ENCODE measurements around the gene CCR5AS.
"Not testable (repeated sequence)": the region's sequence is repeated elsewhere in the genome, so short reads cannot be mapped to it uniquely, and the experiment has no call there.

Gene CCR5AS

DNA sequence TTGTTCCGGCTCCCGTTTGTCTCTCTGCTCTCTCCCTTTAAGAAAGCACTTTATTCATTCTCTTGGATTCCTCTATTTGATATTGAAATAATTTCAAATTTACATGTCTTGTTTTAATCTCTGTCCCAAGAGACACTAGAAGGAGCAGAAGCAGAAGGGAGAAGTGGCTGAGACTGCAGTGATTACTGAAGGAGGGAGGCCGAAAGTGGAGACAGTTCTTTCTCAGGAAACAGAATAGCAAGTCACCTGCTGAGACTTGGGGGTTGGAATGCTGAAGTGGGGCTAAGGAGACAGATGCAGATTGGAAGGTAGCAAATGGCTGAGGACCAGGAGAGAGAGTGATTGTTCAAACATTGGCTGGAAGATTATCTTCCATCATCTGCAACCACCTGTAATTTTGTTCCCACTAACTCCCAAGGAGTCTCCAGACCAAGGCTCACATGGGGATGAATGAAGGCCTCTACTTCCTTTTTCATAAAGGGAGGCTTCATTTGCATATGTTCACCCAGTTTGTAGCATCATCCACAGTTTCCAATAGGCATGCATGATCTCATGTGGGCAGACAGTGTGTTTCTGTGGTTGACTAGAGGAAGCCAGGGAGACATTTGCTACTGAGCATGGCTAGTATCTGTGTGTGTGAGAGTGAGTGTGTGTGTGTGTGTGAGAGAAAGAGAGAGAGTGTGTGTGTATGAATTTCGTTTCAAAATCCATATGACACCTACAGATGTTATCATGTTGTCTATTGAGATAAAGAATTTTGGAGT is 33.8 kb upstream of the CCR5AS start:
- no peaks in the 10 kb centered on the region for H3K27me3 ChIP-seq (replicated peaks in 1 of 7)
- TF ChIP-seq, protein P1, sequence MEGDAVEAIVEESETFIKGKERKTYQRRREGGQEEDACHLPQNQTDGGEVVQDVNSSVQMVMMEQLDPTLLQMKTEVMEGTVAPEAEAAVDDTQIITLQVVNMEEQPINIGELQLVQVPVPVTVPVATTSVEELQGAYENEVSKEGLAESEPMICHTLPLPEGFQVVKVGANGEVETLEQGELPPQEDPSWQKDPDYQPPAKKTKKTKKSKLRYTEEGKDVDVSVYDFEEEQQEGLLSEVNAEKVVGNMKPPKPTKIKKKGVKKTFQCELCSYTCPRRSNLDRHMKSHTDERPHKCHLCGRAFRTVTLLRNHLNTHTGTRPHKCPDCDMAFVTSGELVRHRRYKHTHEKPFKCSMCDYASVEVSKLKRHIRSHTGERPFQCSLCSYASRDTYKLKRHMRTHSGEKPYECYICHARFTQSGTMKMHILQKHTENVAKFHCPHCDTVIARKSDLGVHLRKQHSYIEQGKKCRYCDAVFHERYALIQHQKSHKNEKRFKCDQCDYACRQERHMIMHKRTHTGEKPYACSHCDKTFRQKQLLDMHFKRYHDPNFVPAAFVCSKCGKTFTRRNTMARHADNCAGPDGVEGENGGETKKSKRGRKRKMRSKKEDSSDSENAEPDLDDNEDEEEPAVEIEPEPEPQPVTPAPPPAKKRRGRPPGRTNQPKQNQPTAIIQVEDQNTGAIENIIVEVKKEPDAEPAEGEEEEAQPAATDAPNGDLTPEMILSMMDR (IDR thresholded peaks at IDR 0.05 in 8 of 11, conservative IDR thresholded peaks at IDR 0.05 in 3 of 11), result no peak
- TF ChIP-seq POLR2A (IDR thresholded peaks at IDR 0.05) (no peak), POLR2AphosphoS5 (IDR thresholded peaks at IDR 0.05) (no peak)
- H3K36me3 ChIP-seq, result peaks cover 0 to 95% (median 10%) of the 10 kb centered on the region in 6 donors
- peaks cover 0 to 28% (median 19%) of the 10 kb centered on the region in 6 donors for H3K4me1 ChIP-seq
- H3K9me3 ChIP-seq, result no peaks in the 10 kb centered on the region
- intact Hi-C loops (cut with DNase I; ENCODE audit: low total_unique reads), result no loop called here
- 64 to 74% (median 67%) methylated on average over 4 of the region's 4 CpGs for WGBS, 5 donors
- H3K27ac ChIP-seq, result peak overlapping the region in 3 of 8 donors; percentile 9 to 40 (median 32)
- no peak overlapping the region for H3K4me3 ChIP-seq
- no peak for DNase-seq

- intact Hi-C loops (cut with DNase I; ENCODE audit: low total_unique reads), result no loop called here
- WGBS, 5 donors, result 68 to 78% (median 71%) methylated on average over 3 of the region's 3 CpGs
- no peaks in the 10 kb centered on the region for H3K9me3 ChIP-seq
- peaks cover 0 to 95% (median 19%) of the 10 kb centered on the region in 6 donors for H3K36me3 ChIP-seq
- TF ChIP-seq POLR2AphosphoS5 (IDR thresholded peaks at IDR 0.05) (no peak), POLR2A (IDR thresholded peaks at IDR 0.05) (no peak)
- TF ChIP-seq, protein P1 (IDR thresholded peaks at IDR 0.05 in 8 of 11, conservative IDR thresholded peaks at IDR 0.05 in 3 of 11), result no peak
- H3K27me3 ChIP-seq (replicated peaks in 1 of 7), result no peaks in the 10 kb centered on the region
- H3K4me3 ChIP-seq, result no peak overlapping the region
- DNase-seq, result no peak
- no peak overlapping the region for H3K27ac ChIP-seq
- peaks cover 0 to 28% (median 19%) of the 10 kb centered on the region in 6 donors for H3K4me1 ChIP-seq
Measured at GRCh38 chr3:46438831-46439230, 32.0 kb upstream of the CCR5AS start.

DNA sequence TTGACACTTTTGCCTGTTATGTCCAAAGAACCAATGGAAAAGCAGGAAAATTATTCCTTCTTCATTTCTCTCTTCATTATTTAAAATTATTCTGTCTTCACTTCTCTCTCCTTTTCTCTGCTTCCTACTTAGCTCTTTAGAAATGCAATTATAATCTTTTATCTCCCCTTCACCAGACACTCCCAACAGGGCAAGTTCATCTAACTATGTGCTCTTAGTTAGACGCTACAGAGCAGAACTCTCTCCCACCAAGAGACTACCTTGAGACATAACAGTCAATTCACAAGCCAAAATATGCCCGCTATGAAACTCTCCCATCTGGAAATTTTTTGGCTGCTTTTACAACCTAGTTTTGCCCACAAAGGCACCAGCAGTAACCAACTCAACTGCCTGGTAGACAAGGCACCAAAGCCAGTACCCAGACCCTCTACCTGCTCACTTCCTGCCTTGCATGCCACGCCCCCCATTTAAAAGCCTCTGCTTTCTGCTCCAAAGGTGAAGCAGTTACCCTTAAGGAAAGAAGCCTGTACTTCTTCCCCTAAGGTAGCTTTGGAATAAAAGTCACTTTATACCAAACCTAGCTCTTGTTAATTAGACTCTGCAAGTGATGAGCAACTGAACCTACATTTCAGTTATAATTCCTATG is 28.3 kb upstream of the CCR5AS start:
- no peak overlapping the region for H3K4me3 ChIP-seq
- WGBS, 5 donors, result 88 to 99% (median 91%) methylated on average over 3 of the region's 3 CpGs
- H3K4me1 ChIP-seq, result peaks cover 0 to 5% (median under 1%) of the 10 kb centered on the region in 6 donors
- no peaks in the 10 kb centered on the region for H3K27me3 ChIP-seq (replicated peaks in 1 of 7)
- intact Hi-C loops (cut with DNase I; ENCODE audit: low total_unique reads), result no loop called here
- peaks cover 0 to 23% (median 9%) of the 10 kb centered on the region in 8 donors for H3K9me3 ChIP-seq
- H3K27ac ChIP-seq, result no peak overlapping the region
- H3K36me3 ChIP-seq, result peaks cover 0 to 100% (median 17%) of the 10 kb centered on the region in 6 donors
- DNase-seq, result no peak
- TF ChIP-seq POLR2AphosphoS5 (IDR thresholded peaks at IDR 0.05) (no peak), POLR2A (IDR thresholded peaks at IDR 0.05) (no peak)
- TF ChIP-seq, protein P1 (IDR thresholded peaks at IDR 0.05 in 8 of 11, conservative IDR thresholded peaks at IDR 0.05 in 3 of 11), result no peak

DNA sequence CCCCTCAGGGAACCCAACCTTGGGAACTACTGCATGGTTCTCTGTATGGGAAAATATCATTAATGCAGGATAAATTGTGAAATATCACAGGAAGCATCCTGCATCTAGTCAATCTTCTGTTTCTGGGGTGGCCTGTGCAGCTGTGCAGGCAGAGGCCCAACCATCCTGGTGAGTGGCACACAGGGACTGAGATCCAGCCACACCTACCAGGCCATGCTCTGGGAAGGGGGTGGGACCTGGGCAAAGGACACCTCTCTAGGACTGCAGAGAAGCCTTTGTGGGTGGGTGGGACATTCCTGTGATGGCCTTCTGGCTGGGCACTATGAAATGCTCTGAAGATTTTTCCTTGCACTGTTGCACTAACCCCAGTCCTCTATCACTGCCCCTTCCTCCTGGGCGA is 27.0 kb upstream of the CCR5AS start:
- TF ChIP-seq POLR2A (IDR thresholded peaks at IDR 0.05), result no peak
- TF ChIP-seq, protein P1 (IDR thresholded peaks at IDR 0.05 in 8 of 11, conservative IDR thresholded peaks at IDR 0.05 in 3 of 11), result no peak
- no peak for TF ChIP-seq POLR2AphosphoS5 (IDR thresholded peaks at IDR 0.05)
- intact Hi-C loops (cut with DNase I; ENCODE audit: low total_unique reads), result no loop called here

DNA sequence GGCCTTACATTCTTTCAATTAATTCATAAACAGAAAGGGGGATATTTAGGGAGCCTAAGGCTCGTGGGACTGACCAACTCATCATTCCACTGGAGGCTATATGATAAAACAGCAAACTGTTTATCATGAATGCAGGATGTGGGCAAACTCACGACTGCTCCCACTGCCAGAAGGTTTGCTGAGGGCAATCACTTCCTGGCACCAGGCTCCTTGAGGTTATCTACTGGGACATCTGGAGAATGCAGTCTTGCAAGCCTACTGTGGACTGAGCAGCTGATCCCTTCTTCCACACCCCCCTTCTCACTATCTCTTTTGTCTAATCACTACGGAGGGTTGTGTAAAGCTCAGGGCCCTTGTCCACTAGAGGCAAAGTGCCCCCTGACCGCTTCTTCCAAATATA is 26.3 kb upstream of the CCR5AS start:
- intact Hi-C loops (cut with DNase I; ENCODE audit: low total_unique reads); H3K4me3 ChIP-seq; DNase-seq; H3K27me3 ChIP-seq (replicated peaks in 1 of 7); H3K27ac ChIP-seq; H3K4me1 ChIP-seq: not testable (repeated sequence)
- WGBS, 5 donors, result 44 to 59% (median 49%) methylated on average over 4 of the region's 4 CpGs
- Histone ChIP-seq H3K9me3 (peaks cover 0 to 23% (median 9%) of the 10 kb centered on the region in 8 donors), H3K36me3 (peaks cover 0 to 97% (median 17%) of the 10 kb centered on the region in 6 donors)

More for the DNA sequence above, 27.0 kb upstream of the CCR5AS start:
- no peak overlapping the region for H3K27ac ChIP-seq
- H3K27me3 ChIP-seq (replicated peaks in 1 of 7), result no peaks in the 10 kb centered on the region
- peaks cover 0 to 5% (median 0%) of the 10 kb centered on the region in 6 donors for H3K4me1 ChIP-seq
- peaks cover 0 to 97% (median 17%) of the 10 kb centered on the region in 6 donors for H3K36me3 ChIP-seq
- H3K9me3 ChIP-seq, result peaks cover 0 to 23% (median 9%) of the 10 kb centered on the region in 8 donors
- H3K4me3 ChIP-seq, result no peak overlapping the region
- WGBS, 5 donors, result 88 to 100% (median 96%) methylated on average over 1 of the region's 1 CpG
- DNase-seq, result no peak

DNA sequence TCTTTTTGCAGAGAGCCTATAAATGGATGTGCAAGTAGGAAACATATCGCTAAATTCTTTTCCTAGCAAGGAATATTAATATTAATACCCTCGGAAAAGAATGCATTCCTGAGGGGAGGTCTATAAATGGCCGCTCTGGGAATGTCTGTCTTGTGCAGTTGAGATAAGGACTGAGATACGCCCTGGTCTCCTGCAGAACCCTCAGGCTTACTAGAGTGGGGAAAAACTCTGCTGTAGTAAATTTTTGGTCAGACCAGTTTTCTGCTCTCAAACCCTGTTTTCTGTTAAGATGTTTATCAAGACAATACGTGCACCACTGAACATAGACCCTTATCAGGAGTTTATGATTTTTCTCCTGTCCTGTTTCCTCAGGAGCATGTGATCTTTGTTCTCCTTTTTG is 25.0 kb upstream of the CCR5AS start:
- whole genome bisulfite sequencing, 5 donors, result 84 to 94% (median 88%) methylated on average over 5 of the region's 5 CpGs
- intact Hi-C loops (cut with DNase I; ENCODE audit: low total_unique reads); DNase-seq; H3K4me3 ChIP-seq; H3K27ac ChIP-seq; H3K27me3 ChIP-seq (replicated peaks in 1 of 7); H3K4me1 ChIP-seq: not testable (repeated sequence)
- Histone ChIP-seq H3K36me3 (peaks cover 0 to 89% (median 17%) of the 10 kb centered on the region in 6 donors), H3K9me3 (peaks cover 0 to 23% (median 9%) of the 10 kb centered on the region in 8 donors)

All from spleen (tissue), 11 donors.